DOHH2 (cell line): ENCODE results near the gene TMEM41B.
"Not testable (repeated sequence)": the region's sequence is repeated elsewhere in the genome, so short reads cannot be mapped to it uniquely, and the experiment has no call there.

Experiments used
- H3F3A ChIP-seq: fragments of 200-600 bp; sonication (generic), shearing (Covaris generic); 2 replicates; pipeline ENCODE4 v1.6.0; 2016; ENCODE audit warnings: antibody characterized with exemption, mild to moderate bottlenecking; ENCODE audit not compliant: control insufficient read depth, insufficient read depth
- H3K27ac ChIP-seq: fragments of 200-600 bp; sonication (generic); 2 replicates; pipeline ENCODE4 v1.5.1; 2014; ENCODE audit warnings: low read depth, mild to moderate bottlenecking, low read length, moderate library complexity
- H3K27me3 ChIP-seq: fragments of 200-600 bp; sonication (generic); 2 replicates; pipeline ENCODE4 v1.6.1; 2014; ENCODE audit warnings: mild to moderate bottlenecking, low read length, mixed read lengths; ENCODE audit not compliant: control insufficient read depth
- H3K36me3 ChIP-seq: fragments of 200-600 bp; sonication (generic); 2 replicates; pipeline ENCODE4 v1.6.1; 2014; ENCODE audit warnings: mild to moderate bottlenecking, low read length, moderate library complexity, mixed read lengths; ENCODE audit not compliant: control insufficient read depth
- H3K4me1 ChIP-seq: fragments of 200-600 bp; sonication (generic); 2 replicates; pipeline ENCODE4 v1.6.1; 2014; ENCODE audit warnings: mild to moderate bottlenecking, low read length, mixed read lengths; ENCODE audit not compliant: control insufficient read depth
- H3K4me2 ChIP-seq: fragments of 200-600 bp; sonication (generic); 2 replicates; pipeline ENCODE4 v1.6.0; 2014; ENCODE audit warnings: mild to moderate bottlenecking, low read length, moderate library complexity
- H3K4me3 ChIP-seq: fragments of 200-600 bp; sonication (generic); 2 replicates; pipeline ENCODE4 v1.5.1; 2014; ENCODE audit warnings: mild to moderate bottlenecking, low read length, mixed read lengths
- H3K79me2 ChIP-seq: fragments of 200-600 bp; sonication (generic); 2 replicates; pipeline ENCODE4 v1.6.1; 2014; ENCODE audit warnings: mild to moderate bottlenecking, low read length, mixed read lengths; ENCODE audit not compliant: control insufficient read depth
- H3K9me2 ChIP-seq: fragments of 200-600 bp; sonication (generic); replicated peaks from 2 replicates; pipeline ENCODE4 v1.6.1; 2014; ENCODE audit warnings: mild to moderate bottlenecking, low read length, mixed read lengths; ENCODE audit not compliant: control insufficient read depth
- H3K9me3 ChIP-seq: fragments of 200-600 bp; sonication (generic); 2 replicates; pipeline ENCODE4 v1.6.1; 2014; ENCODE audit warnings: antibody characterized with exemption, low read length, mixed read lengths; ENCODE audit not compliant: control insufficient read depth, insufficient read depth
- H4K20me1 ChIP-seq: fragments of 200-600 bp; sonication (generic); 2 replicates; pipeline ENCODE4 v1.6.0; 2014; ENCODE audit warnings: low read depth, mild to moderate bottlenecking, antibody characterized with exemption, low read length, moderate library complexity; ENCODE audit not compliant: control insufficient read depth, insufficient read depth
- EZH2phosphoT487 ChIP-seq: fragments of 200-600 bp; sonication (generic); IDR thresholded peaks from 2 replicates; pipeline ENCODE4 v1.6.1; 2017; ENCODE audit warnings: borderline replicate concordance, mild to moderate bottlenecking, antibody characterized with exemption, low read length, moderate library complexity, mixed read lengths
- TF ChIP-seq, protein P1 (sequence below): fragments of 200-600 bp; sonication (generic); IDR thresholded peaks from one replicate; pipeline ENCODE4 v1.5.1; 2014; ENCODE audit warnings: antibody characterized with exemption, mild to moderate bottlenecking, low read depth, low read length; ENCODE audit not compliant: poor library complexity, severe bottlenecking

The TMEM41B gene

DNA sequence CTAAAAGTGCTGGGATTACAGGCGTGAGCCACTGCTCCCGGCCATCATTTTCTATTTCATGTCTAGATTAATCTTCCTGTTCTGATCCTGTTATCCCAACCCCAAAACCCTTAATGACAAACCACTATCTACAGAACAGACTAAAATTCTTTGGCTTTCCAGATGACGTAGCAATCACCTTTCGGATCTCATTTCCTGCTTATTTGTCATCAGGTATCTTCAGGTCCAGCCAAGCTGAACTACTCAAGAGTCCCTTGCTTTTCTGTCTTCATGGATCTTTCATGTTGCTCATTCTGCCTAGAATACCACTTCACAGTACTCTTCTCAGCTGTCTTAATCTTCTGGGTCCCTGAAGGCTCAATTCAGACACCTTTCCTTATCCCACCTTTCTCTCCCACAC is 42.6 kb upstream of the TMEM41B start:
- no peaks in the 10 kb centered on the region for H3K4me1 ChIP-seq
- peaks cover 5% of the 10 kb centered on the region; the same call in 1 of the 2 replicates for H3F3A ChIP-seq
- no peaks in the 10 kb centered on the region for H3K9me3 ChIP-seq
- no peak overlapping the region for H3K27ac ChIP-seq
- TF ChIP-seq, protein P1, sequence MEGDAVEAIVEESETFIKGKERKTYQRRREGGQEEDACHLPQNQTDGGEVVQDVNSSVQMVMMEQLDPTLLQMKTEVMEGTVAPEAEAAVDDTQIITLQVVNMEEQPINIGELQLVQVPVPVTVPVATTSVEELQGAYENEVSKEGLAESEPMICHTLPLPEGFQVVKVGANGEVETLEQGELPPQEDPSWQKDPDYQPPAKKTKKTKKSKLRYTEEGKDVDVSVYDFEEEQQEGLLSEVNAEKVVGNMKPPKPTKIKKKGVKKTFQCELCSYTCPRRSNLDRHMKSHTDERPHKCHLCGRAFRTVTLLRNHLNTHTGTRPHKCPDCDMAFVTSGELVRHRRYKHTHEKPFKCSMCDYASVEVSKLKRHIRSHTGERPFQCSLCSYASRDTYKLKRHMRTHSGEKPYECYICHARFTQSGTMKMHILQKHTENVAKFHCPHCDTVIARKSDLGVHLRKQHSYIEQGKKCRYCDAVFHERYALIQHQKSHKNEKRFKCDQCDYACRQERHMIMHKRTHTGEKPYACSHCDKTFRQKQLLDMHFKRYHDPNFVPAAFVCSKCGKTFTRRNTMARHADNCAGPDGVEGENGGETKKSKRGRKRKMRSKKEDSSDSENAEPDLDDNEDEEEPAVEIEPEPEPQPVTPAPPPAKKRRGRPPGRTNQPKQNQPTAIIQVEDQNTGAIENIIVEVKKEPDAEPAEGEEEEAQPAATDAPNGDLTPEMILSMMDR, result no peak
- TF ChIP-seq EZH2phosphoT487, result no peak
- no peaks in the 10 kb centered on the region for H3K79me2 ChIP-seq
- no peak overlapping the region for H3K4me3 ChIP-seq
- no peaks in the 10 kb centered on the region for H3K9me2 ChIP-seq
- no peaks in the 10 kb centered on the region for H3K36me3 ChIP-seq
- no peak overlapping the region for H3K4me2 ChIP-seq
- no peaks in the 10 kb centered on the region for H3K27me3 ChIP-seq
- H4K20me1 ChIP-seq, result no peaks in the 10 kb centered on the region

DNA sequence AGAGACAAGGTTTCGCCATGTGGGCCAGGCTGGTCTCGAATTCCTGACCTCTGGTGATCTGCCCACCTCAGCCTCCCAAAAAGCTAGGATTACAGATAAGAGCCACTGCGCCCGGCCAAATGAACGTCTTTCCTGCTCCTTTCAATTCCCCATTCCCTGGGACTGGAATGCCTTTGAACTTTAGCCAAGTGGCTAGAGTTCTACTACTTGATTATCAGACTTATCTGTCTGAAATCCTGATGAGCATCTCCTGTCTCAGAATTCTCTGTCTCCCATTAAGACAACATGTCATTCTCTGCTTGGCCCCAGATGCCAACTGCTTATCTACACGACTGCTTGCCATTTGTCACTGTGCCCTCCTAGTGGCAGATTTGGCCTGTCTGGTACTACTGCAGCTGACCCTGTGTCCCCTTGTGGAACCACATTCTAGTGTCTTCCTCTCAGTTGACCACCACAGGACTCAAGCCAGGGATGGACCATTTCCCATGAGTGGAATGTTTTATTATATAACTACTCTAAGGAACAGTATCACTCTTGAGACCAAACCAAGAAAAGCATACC is 37.0 kb upstream of the TMEM41B start:
- no peaks in the 10 kb centered on the region for H3K79me2 ChIP-seq

DNA sequence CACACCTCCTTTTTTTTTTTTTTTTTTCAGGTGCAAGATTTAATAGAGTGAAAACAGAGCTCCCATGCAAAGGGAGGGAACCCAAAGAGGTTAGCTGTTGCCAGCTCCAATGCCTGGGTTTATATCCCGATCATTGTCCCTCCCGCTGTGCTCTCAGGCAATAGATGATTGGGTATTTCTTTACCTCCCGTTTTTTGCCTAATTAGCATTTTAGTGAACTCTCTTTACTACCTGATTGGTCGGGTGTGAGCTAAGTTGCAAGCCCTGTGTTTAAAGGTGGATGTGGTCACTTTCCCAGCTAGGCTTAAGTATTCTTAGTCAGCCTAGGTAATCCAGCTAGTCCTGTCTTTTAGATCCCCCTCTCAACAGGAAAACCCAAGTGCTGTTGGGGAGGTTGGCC is 33.4 kb upstream of the TMEM41B start:
- H3F3A ChIP-seq, H4K20me1 ChIP-seq, H3K9me3 ChIP-seq, H3K4me1 ChIP-seq, H3K27ac ChIP-seq, H3K4me3 ChIP-seq, H3K9me2 ChIP-seq, H3K36me3 ChIP-seq, H3K4me2 ChIP-seq, H3K79me2 ChIP-seq, H3K27me3 ChIP-seq: not testable (repeated sequence)

More for the DNA sequence above, 37.0 kb upstream of the TMEM41B start:
- TF ChIP-seq, protein P1, result no peak
- no peak for TF ChIP-seq EZH2phosphoT487
- no peaks in the 10 kb centered on the region for H4K20me1 ChIP-seq
- H3K27ac ChIP-seq, result no peak overlapping the region
- no peaks in the 10 kb centered on the region for H3F3A ChIP-seq
- H3K9me3 ChIP-seq, result no peaks in the 10 kb centered on the region
- no peak overlapping the region for H3K4me3 ChIP-seq
- H3K27me3 ChIP-seq, result peaks cover 2% of the 10 kb centered on the region; the same call in 1 of the 2 replicates
- no peaks in the 10 kb centered on the region for H3K36me3 ChIP-seq
- H3K4me1 ChIP-seq, result no peaks in the 10 kb centered on the region
- no peak overlapping the region for H3K4me2 ChIP-seq
- no peaks in the 10 kb centered on the region for H3K9me2 ChIP-seq

DNA sequence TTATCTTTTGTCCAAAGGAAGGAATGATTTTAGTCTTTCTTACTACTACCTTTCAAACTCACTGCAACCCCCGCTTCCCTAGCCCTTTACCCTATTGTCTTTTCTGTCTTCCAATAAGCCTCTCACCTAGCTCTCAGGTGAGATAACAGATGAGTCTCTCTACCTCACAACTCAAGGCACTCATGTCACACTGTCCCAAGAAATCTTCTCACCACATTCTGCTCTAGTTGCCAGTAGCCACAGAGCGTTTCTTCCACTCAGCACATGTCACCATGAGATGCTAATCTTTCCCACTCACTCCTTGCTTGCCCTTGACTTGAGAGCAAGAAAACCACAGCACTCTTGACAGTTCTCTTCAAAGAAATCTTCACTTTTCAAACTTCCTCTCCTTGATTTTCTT is 32.7 kb upstream of the TMEM41B start:
- H3K9me2 ChIP-seq, result no peaks in the 10 kb centered on the region
- H3K27ac ChIP-seq, result no peak overlapping the region
- no peaks in the 10 kb centered on the region for H3K9me3 ChIP-seq
- no peak for TF ChIP-seq EZH2phosphoT487
- H3K4me1 ChIP-seq, result no peaks in the 10 kb centered on the region
- H3K4me3 ChIP-seq, result no peak overlapping the region
- no peaks in the 10 kb centered on the region for H3F3A ChIP-seq
- no peaks in the 10 kb centered on the region for H4K20me1 ChIP-seq
- no peaks in the 10 kb centered on the region for H3K79me2 ChIP-seq
- H3K4me2 ChIP-seq, result no peak overlapping the region
- H3K36me3 ChIP-seq, result no peaks in the 10 kb centered on the region
- peaks cover 2% of the 10 kb centered on the region; the same call in 1 of the 2 replicates for H3K27me3 ChIP-seq
